HG02759 (cell line): ENCODE measurements around the gene ZNF263.

Experiments used
- ATAC-seq: cut with Tn5 transposase; IDR thresholded peaks from one replicate; pipeline ENCODE4 v1.9.1; 2021; ENCODE audit warnings: mild to moderate bottlenecking, moderate library complexity; ENCODE audit not compliant: unreplicated experiment

Gene ZNF263

GRCh38 chr16:3317315-3317999 is 34.2 kb downstream of the ZNF263 start:
- no peak for ATAC-seq

GRCh38 chr16:3321816-3322215 is 38.5 kb downstream of the ZNF263 start:
- no peak for ATAC-seq

- ATAC-seq, result no peak
These were observed 44.2 kb downstream of the ZNF263 start for GRCh38 chr16:3327514-3327913.

GRCh38 chr16:3328104-3328503 is 44.8 kb downstream of the ZNF263 start:
- no peak for ATAC-seq

GRCh38 chr16:3328643-3329042 is 45.4 kb downstream of the ZNF263 start:
- ATAC-seq, result no peak
